WTC11 (cell line): Measurements from ENCODE around the gene SCIMP.

Experiments used
- CREM ChIP-seq: sonication (generic); formaldehyde crosslinking; IDR thresholded peaks from 2 replicates; pipeline ENCODE4 v1.8.1; 2022; ENCODE audit warnings: mild to moderate bottlenecking, missing genetic modification reagents, moderate library complexity
- ESRRA ChIP-seq: sonication (generic); formaldehyde crosslinking; IDR thresholded peaks from 2 replicates; pipeline ENCODE4 v1.8.1; 2022; ENCODE audit warnings: mild to moderate bottlenecking, missing genetic modification reagents, borderline replicate concordance
- GTF2I ChIP-seq: fragments of 250-450 bp; sonication (Bioruptor Pico); conservative IDR thresholded peaks from 2 replicates; pipeline ENCODE4 v1.4.0; 2021; ENCODE audit warnings: mild to moderate bottlenecking
- NR3C1 ChIP-seq: sonication (generic); formaldehyde crosslinking; conservative IDR thresholded peaks from 2 replicates; pipeline ENCODE4 v1.8.1; 2023; ENCODE audit warnings: low read depth, mild to moderate bottlenecking, missing genetic modification reagents
- RELA ChIP-seq: sonication (generic); formaldehyde crosslinking; IDR thresholded peaks from 2 replicates; pipeline ENCODE4 v1.8.1; 2022; ENCODE audit warnings: missing genetic modification reagents, mild to moderate bottlenecking, borderline replicate concordance
- TCF7 ChIP-seq: sonication (generic); formaldehyde crosslinking; IDR thresholded peaks from 2 replicates; pipeline ENCODE4 v1.8.0; 2022; ENCODE audit warnings: mild to moderate bottlenecking, low read depth, missing genetic modification reagents, moderate library complexity
- ZNF423 ChIP-seq: fragments of 250-450 bp; sonication (Bioruptor Pico); IDR thresholded peaks from 2 replicates; pipeline ENCODE4 v2.1.2; 2022; ENCODE audit warnings: mild to moderate bottlenecking, moderate library complexity
- TF ChIP-seq, protein P1 (sequence below): fragments of 200-600 bp; IDR thresholded peaks from 2 replicates; pipeline ENCODE4 v1.8.0; 2022; ENCODE audit warnings: antibody characterized with exemption
- TF ChIP-seq, protein P2 (sequence below): sonication (generic); formaldehyde crosslinking; conservative IDR thresholded peaks from 2 replicates; pipeline ENCODE4 v1.8.1; 2022; ENCODE audit warnings: mild to moderate bottlenecking, missing genetic modification reagents
- TF ChIP-seq, protein P3 (sequence below): sonication (generic); formaldehyde crosslinking; IDR thresholded peaks from 2 replicates; pipeline ENCODE4 v1.8.0; 2022; ENCODE audit warnings: mild to moderate bottlenecking, missing genetic modification reagents
- TF ChIP-seq, protein P4 (sequence below): sonication (generic); formaldehyde crosslinking; IDR thresholded peaks from 2 replicates; pipeline ENCODE4 v1.8.0; 2022; ENCODE audit warnings: mild to moderate bottlenecking, missing genetic modification reagents
- TF ChIP-seq, protein P5 (sequence below): sonication (generic); formaldehyde crosslinking; IDR thresholded peaks from 2 replicates; pipeline ENCODE4 v1.8.1; 2023; ENCODE audit warnings: mild to moderate bottlenecking, missing genetic modification reagents, moderate library complexity
- TF ChIP-seq, protein P6 (sequence below): sonication (generic); formaldehyde crosslinking; IDR thresholded peaks from 2 replicates; pipeline ENCODE4 v1.8.1; 2023; ENCODE audit warnings: mild to moderate bottlenecking, moderate library complexity, missing genetic modification reagents

DNA sequence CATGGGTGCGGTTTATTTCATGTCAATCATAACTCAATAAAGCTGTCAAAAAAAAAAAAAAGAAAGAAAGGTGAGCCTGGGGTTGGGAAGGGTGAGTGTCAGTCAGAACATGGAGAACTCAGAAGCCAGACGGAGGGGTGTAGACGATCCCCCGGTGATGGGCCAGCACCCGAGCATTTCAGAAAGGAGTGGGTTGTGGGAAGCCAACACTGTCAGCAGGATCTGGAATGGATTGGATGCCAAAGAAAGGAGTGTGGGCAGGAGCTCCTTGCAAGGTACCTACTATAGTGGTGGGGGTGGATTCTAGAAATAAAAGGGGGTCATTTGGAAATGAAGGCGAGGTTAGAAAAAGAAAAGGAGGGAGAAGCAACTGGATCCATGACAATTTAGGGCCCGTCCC, 19.8 kb upstream of the SCIMP start:
- TF ChIP-seq, protein P1, sequence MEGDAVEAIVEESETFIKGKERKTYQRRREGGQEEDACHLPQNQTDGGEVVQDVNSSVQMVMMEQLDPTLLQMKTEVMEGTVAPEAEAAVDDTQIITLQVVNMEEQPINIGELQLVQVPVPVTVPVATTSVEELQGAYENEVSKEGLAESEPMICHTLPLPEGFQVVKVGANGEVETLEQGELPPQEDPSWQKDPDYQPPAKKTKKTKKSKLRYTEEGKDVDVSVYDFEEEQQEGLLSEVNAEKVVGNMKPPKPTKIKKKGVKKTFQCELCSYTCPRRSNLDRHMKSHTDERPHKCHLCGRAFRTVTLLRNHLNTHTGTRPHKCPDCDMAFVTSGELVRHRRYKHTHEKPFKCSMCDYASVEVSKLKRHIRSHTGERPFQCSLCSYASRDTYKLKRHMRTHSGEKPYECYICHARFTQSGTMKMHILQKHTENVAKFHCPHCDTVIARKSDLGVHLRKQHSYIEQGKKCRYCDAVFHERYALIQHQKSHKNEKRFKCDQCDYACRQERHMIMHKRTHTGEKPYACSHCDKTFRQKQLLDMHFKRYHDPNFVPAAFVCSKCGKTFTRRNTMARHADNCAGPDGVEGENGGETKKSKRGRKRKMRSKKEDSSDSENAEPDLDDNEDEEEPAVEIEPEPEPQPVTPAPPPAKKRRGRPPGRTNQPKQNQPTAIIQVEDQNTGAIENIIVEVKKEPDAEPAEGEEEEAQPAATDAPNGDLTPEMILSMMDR, result no peak
- TF ChIP-seq, protein P2, sequence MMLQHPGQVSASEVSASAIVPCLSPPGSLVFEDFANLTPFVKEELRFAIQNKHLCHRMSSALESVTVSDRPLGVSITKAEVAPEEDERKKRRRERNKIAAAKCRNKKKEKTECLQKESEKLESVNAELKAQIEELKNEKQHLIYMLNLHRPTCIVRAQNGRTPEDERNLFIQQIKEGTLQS (CRISPR knock-in tag), result no peak
- TF ChIP-seq RELA (CRISPR knock-in tag) (no peak), ZNF423 (CRISPR knock-in tag) (no peak), TCF7 (CRISPR knock-in tag) (no peak), ESRRA (CRISPR knock-in tag) (no peak), GTF2I (CRISPR knock-in tag) (no peak), NR3C1 (CRISPR knock-in tag) (no peak), CREM (CRISPR knock-in tag) (no peak)
- TF ChIP-seq, protein P3, sequence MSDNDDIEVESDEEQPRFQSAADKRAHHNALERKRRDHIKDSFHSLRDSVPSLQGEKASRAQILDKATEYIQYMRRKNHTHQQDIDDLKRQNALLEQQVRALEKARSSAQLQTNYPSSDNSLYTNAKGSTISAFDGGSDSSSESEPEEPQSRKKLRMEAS (CRISPR knock-in tag), result no peak
- TF ChIP-seq, protein P4, sequence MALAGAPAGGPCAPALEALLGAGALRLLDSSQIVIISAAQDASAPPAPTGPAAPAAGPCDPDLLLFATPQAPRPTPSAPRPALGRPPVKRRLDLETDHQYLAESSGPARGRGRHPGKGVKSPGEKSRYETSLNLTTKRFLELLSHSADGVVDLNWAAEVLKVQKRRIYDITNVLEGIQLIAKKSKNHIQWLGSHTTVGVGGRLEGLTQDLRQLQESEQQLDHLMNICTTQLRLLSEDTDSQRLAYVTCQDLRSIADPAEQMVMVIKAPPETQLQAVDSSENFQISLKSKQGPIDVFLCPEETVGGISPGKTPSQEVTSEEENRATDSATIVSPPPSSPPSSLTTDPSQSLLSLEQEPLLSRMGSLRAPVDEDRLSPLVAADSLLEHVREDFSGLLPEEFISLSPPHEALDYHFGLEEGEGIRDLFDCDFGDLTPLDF (CRISPR knock-in tag), result no peak
- TF ChIP-seq, protein P5, sequence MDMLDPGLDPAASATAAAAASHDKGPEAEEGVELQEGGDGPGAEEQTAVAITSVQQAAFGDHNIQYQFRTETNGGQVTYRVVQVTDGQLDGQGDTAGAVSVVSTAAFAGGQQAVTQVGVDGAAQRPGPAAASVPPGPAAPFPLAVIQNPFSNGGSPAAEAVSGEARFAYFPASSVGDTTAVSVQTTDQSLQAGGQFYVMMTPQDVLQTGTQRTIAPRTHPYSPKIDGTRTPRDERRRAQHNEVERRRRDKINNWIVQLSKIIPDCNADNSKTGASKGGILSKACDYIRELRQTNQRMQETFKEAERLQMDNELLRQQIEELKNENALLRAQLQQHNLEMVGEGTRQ (CRISPR knock-in tag), result no peak
- TF ChIP-seq, protein P6, sequence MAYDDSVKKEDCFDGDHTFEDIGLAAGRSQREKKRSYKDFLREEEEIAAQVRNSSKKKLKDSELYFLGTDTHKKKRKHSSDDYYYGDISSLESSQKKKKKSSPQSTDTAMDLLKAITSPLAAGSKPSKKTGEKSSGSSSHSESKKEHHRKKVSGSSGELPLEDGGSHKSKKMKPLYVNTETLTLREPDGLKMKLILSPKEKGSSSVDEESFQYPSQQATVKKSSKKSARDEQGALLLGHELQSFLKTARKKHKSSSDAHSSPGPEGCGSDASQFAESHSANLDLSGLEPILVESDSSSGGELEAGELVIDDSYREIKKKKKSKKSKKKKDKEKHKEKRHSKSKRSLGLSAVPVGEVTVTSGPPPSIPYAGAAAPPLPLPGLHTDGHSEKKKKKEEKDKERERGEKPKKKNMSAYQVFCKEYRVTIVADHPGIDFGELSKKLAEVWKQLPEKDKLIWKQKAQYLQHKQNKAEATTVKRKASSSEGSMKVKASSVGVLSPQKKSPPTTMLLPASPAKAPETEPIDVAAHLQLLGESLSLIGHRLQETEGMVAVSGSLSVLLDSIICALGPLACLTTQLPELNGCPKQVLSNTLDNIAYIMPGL (CRISPR knock-in tag), result no peak
